ENCODE data around the gene OBSCN.
A peak's percentile ranks its signal among the peaks of the same experiment; 100 is the strongest.

OBSCN gene

DNA sequence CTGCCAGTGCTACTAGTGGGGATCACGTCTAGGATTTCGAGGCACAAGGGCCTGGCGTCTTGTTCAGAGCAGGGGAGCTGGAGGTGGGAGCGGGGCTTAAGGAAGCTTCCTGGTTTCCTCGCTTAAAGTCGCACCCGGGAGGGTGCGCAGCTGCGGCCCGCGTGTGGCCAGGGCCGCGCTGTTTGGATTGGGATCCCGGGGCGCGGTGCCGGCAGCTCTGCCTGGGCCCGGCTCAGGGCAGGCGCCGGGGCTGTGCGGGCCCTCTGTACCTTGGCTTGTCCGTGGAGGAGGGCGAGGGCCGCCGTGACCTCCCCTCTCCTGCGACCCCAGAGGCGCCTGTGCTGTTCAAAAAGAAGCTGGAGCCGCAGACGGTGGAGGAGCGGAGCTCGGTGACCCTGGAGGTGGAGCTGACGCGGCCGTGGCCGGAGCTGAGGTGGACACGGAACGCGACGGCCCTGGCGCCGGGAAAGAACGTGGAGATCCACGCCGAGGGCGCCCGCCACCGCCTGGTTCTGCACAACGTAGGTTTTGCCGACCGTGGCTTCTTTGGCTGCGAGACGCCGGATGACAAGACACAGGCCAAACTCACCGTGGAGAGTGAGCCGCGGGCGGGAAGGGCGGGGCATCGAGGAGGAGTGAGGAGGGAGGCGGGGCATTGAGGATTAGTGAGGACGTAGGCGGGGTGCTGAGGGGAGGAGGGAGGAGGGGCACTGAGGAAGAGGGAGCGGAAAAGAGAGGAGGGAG, 67.8 kb downstream of the OBSCN start:
- WGBS, result 2% methylated on average over 62 of the region's 63 CpGs
- peak overlapping the region in 1 of 2 experiments; percentile 37 for H2BK12ac ChIP-seq (ENCODE audit: low read length in 2 of 2)
- no peak overlapping the region for H2BK5ac ChIP-seq (ENCODE audit: low read depth, low read length, poor library complexity, severe bottlenecking)
- no peaks in the 10 kb centered on the region for H3K9me3 ChIP-seq (ENCODE audit: control insufficient read depth, low read length)
- peak overlapping the region; percentile 63 to 80 for H3K4me3 ChIP-seq (ENCODE audit: insufficient read depth in 1 of 2, low read depth in 1 of 2, low read length in 2 of 2)
- no peaks in the 10 kb centered on the region for H3K27me3 ChIP-seq (ENCODE audit: control insufficient read depth in 1 of 2, insufficient read depth in 1 of 2, low read length in 2 of 2)
- H3K27ac ChIP-seq (ENCODE audit: low read length, poor library complexity, severe bottlenecking), result no peak overlapping the region
- peak overlapping the region; percentile 93 for H4K8ac ChIP-seq (ENCODE audit: low read length)
- DNase-seq, result peak; percentile 86
- no peak overlapping the region for H2BK120ac ChIP-seq (ENCODE audit: low read depth, low read length)
- H3K36me3 ChIP-seq (ENCODE audit: control insufficient read depth in 1 of 2, insufficient read depth in 2 of 2, low read depth in 1 of 2, low read length in 2 of 2), result peaks cover 2 to 73% of the 10 kb centered on the region in 2 experiments
- H3K23ac ChIP-seq (ENCODE audit: low read length in 2 of 2), result peak overlapping the region in 1 of 2 experiments; percentile 42
- peaks cover 18% of the 10 kb centered on the region for H3K4me1 ChIP-seq (ENCODE audit: control insufficient read depth, insufficient read depth, low read depth, low read length)
- peak overlapping the region; percentile 63 to 77 for H3K4ac ChIP-seq (ENCODE audit: low read depth in 1 of 2, low read length in 2 of 2)
- peak overlapping the region; percentile 64 for H4K91ac ChIP-seq (ENCODE audit: low read length)
- H3K9ac ChIP-seq (ENCODE audit: low read length), result peak overlapping the region; percentile 83
- peak overlapping the region; percentile 76 for H2AFZ ChIP-seq (ENCODE audit: low read depth, low read length)
- peak overlapping the region; percentile 86 for H3K4me2 ChIP-seq (ENCODE audit: low read length, poor library complexity, severe bottlenecking)
- H2BK15ac ChIP-seq (ENCODE audit: low read depth, poor library complexity, severe bottlenecking), result peak overlapping the region; percentile 39
- H3K14ac ChIP-seq (ENCODE audit: low read length in 2 of 2), result peak overlapping the region; percentile 59 to 96
- no peak overlapping the region for H2AK5ac ChIP-seq (ENCODE audit: low read length, severe bottlenecking)
- H3K79me1 ChIP-seq (replicated peaks; ENCODE audit: low read length, poor library complexity, severe bottlenecking), result peaks cover 12% of the 10 kb centered on the region
- peak overlapping the region; percentile 11 to 94 for H3K18ac ChIP-seq (ENCODE audit: low read depth in 1 of 2, low read length in 2 of 2)

DNA sequence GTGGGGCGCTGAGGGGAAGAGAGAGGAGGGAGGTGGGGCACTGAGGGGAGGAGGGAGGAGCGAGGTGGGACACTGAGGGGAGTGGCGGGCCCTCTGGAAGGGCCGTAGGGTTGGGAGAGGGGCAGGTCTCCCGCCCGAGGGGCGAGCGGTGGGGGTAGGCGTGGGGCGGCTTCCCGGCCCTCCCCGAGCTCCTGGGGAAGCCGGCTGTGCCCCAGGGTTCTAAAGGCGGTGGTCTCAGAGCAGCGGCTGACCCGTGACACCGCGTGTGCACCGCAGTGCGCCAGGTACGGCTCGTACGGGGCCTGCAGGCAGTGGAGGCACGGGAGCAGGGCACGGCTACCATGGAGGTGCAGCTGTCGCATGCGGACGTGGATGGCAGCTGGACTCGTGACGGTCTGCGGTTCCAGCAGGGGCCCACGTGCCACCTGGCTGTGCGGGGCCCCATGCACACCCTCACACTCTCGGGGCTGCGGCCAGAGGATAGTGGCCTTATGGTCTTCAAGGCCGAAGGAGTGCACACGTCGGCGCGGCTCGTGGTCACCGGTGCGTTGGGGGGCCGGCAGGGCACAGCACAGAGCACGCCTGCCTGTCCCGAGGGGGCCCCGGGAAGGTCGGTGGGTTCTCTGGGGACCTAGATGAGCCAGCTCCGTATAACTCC, 68.5 kb downstream of the OBSCN start:
- peak overlapping the region; percentile 80 to 84 for H3K18ac ChIP-seq (ENCODE audit: low read depth in 1 of 2, low read length in 2 of 2)
- peak overlapping the region; percentile 10 for H2AFZ ChIP-seq (ENCODE audit: low read depth, low read length)
- no peak overlapping the region for H3K27ac ChIP-seq (ENCODE audit: low read length, poor library complexity, severe bottlenecking)
- no peak overlapping the region for H3K23ac ChIP-seq (ENCODE audit: low read length in 2 of 2)
- DNase-seq, result peak; percentile 5
- H3K4me1 ChIP-seq (ENCODE audit: control insufficient read depth, insufficient read depth, low read depth, low read length), result peaks cover 18% of the 10 kb centered on the region
- peaks cover 12% of the 10 kb centered on the region for H3K79me1 ChIP-seq (replicated peaks; ENCODE audit: low read length, poor library complexity, severe bottlenecking)
- H4K8ac ChIP-seq (ENCODE audit: low read length), result peak overlapping the region; percentile 93
- peak overlapping the region; percentile 63 to 80 for H3K4me3 ChIP-seq (ENCODE audit: insufficient read depth in 1 of 2, low read depth in 1 of 2, low read length in 2 of 2)
- 49% methylated on average over 48 of the region's 49 CpGs for WGBS
- peak overlapping the region; percentile 83 for H3K9ac ChIP-seq (ENCODE audit: low read length)
- no peak overlapping the region for H2BK120ac ChIP-seq (ENCODE audit: low read depth, low read length)
- H3K9me3 ChIP-seq (ENCODE audit: control insufficient read depth, low read length), result no peaks in the 10 kb centered on the region
- H4K91ac ChIP-seq (ENCODE audit: low read length), result peak overlapping the region; percentile 84
- no peak overlapping the region for H2AK5ac ChIP-seq (ENCODE audit: low read length, severe bottlenecking)
- no peaks in the 10 kb centered on the region for H3K27me3 ChIP-seq (ENCODE audit: control insufficient read depth in 1 of 2, insufficient read depth in 1 of 2, low read length in 2 of 2)
- peak overlapping the region; percentile 71 for H3K4me2 ChIP-seq (ENCODE audit: low read length, poor library complexity, severe bottlenecking)
- peak overlapping the region; percentile 37 to 51 for H2BK12ac ChIP-seq (ENCODE audit: low read length in 2 of 2)
- H2BK15ac ChIP-seq (ENCODE audit: low read depth, poor library complexity, severe bottlenecking), result peak overlapping the region; percentile 55
- no peak overlapping the region for H2BK5ac ChIP-seq (ENCODE audit: low read depth, low read length, poor library complexity, severe bottlenecking)
- peak overlapping the region in 1 of 2 experiments; percentile 8 for H3K4ac ChIP-seq (ENCODE audit: low read depth in 1 of 2, low read length in 2 of 2)
- peaks cover 2 to 80% of the 10 kb centered on the region in 2 experiments for H3K36me3 ChIP-seq (ENCODE audit: control insufficient read depth in 1 of 2, insufficient read depth in 2 of 2, low read depth in 1 of 2, low read length in 2 of 2)
- peak overlapping the region in 1 of 2 experiments; percentile 0 for H3K14ac ChIP-seq (ENCODE audit: low read length in 2 of 2)

DNA sequence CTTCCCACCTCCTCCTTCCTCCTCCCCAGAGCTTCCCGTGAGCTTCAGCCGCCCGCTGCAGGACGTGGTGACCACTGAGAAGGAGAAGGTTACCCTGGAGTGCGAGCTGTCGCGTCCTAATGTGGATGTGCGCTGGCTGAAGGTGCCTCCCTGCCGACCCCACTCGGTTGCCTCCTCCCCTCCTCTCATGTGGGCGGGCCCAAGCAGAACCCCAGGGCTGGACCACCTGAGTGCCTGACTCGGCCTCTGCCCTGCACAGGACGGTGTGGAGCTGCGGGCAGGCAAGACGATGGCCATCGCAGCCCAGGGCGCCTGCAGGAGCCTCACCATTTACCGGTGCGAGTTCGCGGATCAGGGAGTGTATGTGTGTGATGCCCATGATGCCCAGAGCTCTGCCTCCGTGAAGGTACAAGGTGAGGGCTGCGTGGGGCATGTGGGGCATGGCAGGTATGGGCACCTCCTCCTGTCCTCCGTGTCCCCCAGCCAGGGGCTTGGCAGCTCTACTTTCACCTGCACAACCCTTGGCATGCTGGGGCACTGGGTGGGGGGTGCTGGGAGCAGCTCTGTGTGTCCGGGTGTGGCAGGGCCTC, 69.2 kb downstream of the OBSCN start:
- H2BK15ac ChIP-seq (ENCODE audit: low read depth, poor library complexity, severe bottlenecking), result no peak overlapping the region
- H3K23ac ChIP-seq (ENCODE audit: low read length in 2 of 2), result no peak overlapping the region
- H3K79me1 ChIP-seq (replicated peaks; ENCODE audit: low read length, poor library complexity, severe bottlenecking), result peaks cover 12% of the 10 kb centered on the region
- H3K4me3 ChIP-seq (ENCODE audit: insufficient read depth in 1 of 2, low read depth in 1 of 2, low read length in 2 of 2), result no peak overlapping the region
- no peak overlapping the region for H3K14ac ChIP-seq (ENCODE audit: low read length in 2 of 2)
- peaks cover 18% of the 10 kb centered on the region for H3K4me1 ChIP-seq (ENCODE audit: control insufficient read depth, insufficient read depth, low read depth, low read length)
- no peak overlapping the region for H2BK120ac ChIP-seq (ENCODE audit: low read depth, low read length)
- no peak for DNase-seq
- H4K91ac ChIP-seq (ENCODE audit: low read length), result no peak overlapping the region
- no peak overlapping the region for H3K4me2 ChIP-seq (ENCODE audit: low read length, poor library complexity, severe bottlenecking)
- H3K27me3 ChIP-seq (ENCODE audit: control insufficient read depth in 1 of 2, insufficient read depth in 1 of 2, low read length in 2 of 2), result no peaks in the 10 kb centered on the region
- H3K18ac ChIP-seq (ENCODE audit: low read depth in 1 of 2, low read length in 2 of 2), result no peak overlapping the region
- H4K8ac ChIP-seq (ENCODE audit: low read length), result no peak overlapping the region
- peaks cover 2 to 81% of the 10 kb centered on the region in 2 experiments for H3K36me3 ChIP-seq (ENCODE audit: control insufficient read depth in 1 of 2, insufficient read depth in 2 of 2, low read depth in 1 of 2, low read length in 2 of 2)
- H2AK5ac ChIP-seq (ENCODE audit: low read length, severe bottlenecking), result no peak overlapping the region
- H2BK12ac ChIP-seq (ENCODE audit: low read length in 2 of 2), result peak overlapping the region in 1 of 2 experiments; percentile 43
- H3K4ac ChIP-seq (ENCODE audit: low read depth in 1 of 2, low read length in 2 of 2), result no peak overlapping the region
- H3K27ac ChIP-seq (ENCODE audit: low read length, poor library complexity, severe bottlenecking), result no peak overlapping the region
- H2AFZ ChIP-seq (ENCODE audit: low read depth, low read length), result no peak overlapping the region
- no peaks in the 10 kb centered on the region for H3K9me3 ChIP-seq (ENCODE audit: control insufficient read depth, low read length)
- peak overlapping the region; percentile 83 for H3K9ac ChIP-seq (ENCODE audit: low read length)
- H2BK5ac ChIP-seq (ENCODE audit: low read depth, low read length, poor library complexity, severe bottlenecking), result no peak overlapping the region
- WGBS, result 93% methylated on average over 25 of the region's 25 CpGs
